ENCODE measurements around the gene R3HDM2.
"Not testable (repeated sequence)": the region's sequence is repeated elsewhere in the genome, so short reads cannot be mapped to it uniquely, and the experiment has no call there.

Gene R3HDM2

GRCh38 chr12:57377103-57377840 lies 53.6 kb downstream of the R3HDM2 start:
- no peak for DNase-seq (ENCODE audit: low read depth)

DNA sequence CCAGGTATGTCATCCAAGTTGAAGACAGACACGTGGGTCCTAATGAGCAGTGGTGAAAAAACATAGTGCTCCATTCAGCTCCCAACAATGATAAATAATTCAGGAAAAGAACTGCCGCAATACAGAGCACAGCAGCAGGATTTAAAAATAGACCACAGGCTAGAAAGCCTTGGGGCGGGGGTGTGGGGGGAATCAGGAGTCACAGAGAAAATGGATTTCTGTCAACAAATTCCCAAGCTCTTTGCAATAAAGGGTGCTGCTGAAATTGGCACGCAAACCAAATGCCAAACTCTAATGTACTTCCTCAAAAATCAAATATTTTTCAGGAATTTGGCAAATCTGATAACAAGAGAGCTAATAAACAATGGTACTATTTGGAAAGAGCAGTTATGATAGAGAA lies 58.6 kb downstream of the R3HDM2 start:
- DNase-seq (ENCODE audit: low read depth): no peak

DNA sequence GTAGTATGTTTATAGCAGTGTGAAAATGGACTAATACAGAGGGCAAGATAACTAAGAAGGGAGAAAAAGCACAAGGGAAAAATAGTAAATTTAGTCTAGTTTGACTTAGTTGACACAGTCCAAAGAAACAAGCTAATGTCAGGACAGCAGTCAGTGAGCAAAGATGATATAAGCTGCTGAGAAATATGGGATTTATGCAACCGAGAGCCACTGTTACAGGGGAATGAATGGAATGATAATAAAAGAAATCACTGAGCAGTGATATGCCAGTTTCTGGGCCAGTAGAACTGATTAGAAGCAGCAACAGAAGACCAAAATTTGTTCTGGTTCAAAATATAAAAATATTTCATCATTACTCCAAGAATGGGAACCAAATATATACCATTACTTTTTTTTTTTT lies 60.1 kb downstream of the R3HDM2 start:
- no peak for DNase-seq (ENCODE audit: low read depth)

GRCh38 chr12:57370072-57370471 lies 60.8 kb downstream of the R3HDM2 start:
- no peak for DNase-seq (ENCODE audit: low read depth)

- DNase-seq (ENCODE audit: low read depth): no peak
These were observed 61.6 kb downstream of the R3HDM2 start for GRCh38 chr12:57369202-57369601.

- no peak for DNase-seq (ENCODE audit: low read depth)
These were observed 62.3 kb downstream of the R3HDM2 start for GRCh38 chr12:57368349-57369095.

- no peak for DNase-seq (ENCODE audit: low read depth)
These were observed 63.7 kb downstream of the R3HDM2 start for GRCh38 chr12:57367121-57367520.

- DNase-seq (ENCODE audit: low read depth): no peak
These were observed 64.5 kb downstream of the R3HDM2 start for GRCh38 chr12:57366315-57366714.

DNA sequence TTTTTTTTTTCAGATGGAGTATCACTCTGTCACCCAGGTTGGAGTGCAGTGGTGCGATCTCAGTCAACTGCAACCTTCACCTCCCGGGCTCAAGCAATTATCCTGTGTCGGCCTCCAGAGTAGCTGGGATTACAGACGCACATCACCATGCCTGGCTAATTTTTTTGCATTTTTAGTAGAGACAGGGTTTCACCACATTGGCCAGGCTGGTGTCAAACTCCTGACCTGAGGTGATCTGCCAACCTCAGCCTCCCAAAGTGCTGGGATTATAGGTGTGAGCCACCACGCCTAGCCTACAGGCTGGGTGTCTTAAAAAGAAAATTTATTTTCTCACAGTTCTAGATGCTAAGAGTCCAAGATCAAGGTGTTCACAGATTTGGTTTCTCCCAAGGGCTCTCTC lies 66.7 kb downstream of the R3HDM2 start:
- DNase-seq (ENCODE audit: low read depth): not testable (repeated sequence)

DNA sequence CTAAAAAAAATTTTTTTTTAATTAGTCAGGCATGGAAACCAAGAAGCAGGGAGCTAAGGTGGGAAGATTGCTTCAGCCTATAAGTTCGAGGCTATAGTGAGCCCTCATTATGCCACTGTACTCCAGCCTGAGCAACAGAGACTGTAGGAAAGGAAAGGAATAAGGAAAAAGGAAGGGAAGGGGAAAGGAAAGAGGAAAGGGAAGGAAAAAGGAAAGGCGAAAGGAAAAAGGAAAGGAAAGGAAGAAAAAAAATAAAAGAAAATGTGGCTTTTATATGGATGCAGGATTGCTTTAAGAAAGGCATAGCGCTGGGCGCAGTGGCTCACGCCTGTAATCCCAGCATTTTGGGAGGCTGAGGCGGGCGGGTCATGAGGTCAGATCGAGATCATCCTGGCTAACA lies 70.4 kb downstream of the R3HDM2 start:
- no peak for DNase-seq (ENCODE audit: low read depth)

DNA sequence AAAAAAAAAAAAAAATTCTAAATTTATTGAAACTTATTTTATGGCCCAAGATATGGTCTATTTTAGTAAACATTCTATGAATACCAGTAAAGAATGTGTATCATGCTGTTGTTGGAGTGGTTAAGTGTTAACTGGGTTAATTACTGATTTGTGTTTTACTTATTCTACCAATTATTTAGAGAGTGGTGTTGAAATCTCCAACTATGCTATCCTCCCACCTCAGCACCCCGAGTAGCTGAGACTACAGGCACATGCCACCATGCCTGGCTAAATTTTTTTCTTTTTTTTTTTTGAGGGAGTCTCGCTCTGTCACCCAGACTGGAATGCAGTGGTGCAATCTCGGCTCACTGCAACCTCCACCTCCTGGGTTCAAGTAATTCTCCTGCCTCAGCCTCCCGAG lies 72.2 kb downstream of the R3HDM2 start:
- no peak for DNase-seq (ENCODE audit: low read depth)

- no peak for DNase-seq (ENCODE audit: low read depth)
These were observed 75.1 kb downstream of the R3HDM2 start for GRCh38 chr12:57355734-57356133.

GRCh38 chr12:57352166-57352565 lies 78.7 kb downstream of the R3HDM2 start:
- DNase-seq (ENCODE audit: low read depth): no peak

DNA sequence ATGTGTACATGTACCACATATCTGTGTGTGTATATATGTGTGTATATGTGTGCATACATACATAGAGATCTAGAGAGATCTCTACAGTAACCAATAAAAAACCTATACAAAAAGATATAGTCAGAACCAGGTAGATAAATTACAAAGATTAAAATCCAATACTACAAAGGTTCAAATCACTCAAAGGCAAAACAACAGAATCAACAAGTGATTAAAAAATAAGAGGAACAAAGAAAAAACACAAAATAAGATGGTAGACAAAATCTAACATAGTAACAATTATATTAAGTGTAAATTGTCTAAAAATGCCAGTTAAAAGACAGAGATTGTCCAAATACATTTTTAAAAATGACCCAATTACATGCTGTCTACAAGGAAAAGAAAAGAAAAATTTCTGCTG lies 83.6 kb downstream of the R3HDM2 start:
- DNase-seq (ENCODE audit: low read depth): no peak

GRCh38 chr12:57343703-57344378 lies 87.0 kb downstream of the R3HDM2 start:
- DNase-seq (ENCODE audit: low read depth): no peak

DNA sequence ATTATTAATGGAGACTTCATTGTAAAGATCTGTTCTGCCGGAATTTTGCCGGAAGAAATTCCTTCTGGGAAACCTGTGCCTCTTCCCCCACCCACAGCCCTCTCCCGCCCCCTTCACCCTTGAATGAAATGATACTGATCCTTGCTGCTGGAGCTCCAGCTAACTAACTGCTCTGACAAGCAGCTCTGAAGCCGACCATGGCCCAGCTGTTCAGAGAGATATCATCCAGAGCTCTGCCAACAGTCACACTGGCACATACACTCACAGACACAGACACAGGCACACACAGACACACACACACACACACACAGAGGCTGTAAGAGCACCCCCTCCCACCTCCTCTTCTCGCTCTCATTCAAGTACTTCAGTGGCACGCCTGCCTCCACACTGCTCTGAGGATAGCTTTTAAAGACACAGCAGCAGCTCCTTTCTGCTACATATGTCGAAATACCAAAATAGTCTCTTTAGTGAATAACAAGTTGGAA lies 88.6 kb downstream of the R3HDM2 start:
- DNase-seq (ENCODE audit: low read depth): no peak

GRCh38 chr12:57341275-57341990 lies 89.4 kb downstream of the R3HDM2 start:
- DNase-seq (ENCODE audit: low read depth): no peak

DNA sequence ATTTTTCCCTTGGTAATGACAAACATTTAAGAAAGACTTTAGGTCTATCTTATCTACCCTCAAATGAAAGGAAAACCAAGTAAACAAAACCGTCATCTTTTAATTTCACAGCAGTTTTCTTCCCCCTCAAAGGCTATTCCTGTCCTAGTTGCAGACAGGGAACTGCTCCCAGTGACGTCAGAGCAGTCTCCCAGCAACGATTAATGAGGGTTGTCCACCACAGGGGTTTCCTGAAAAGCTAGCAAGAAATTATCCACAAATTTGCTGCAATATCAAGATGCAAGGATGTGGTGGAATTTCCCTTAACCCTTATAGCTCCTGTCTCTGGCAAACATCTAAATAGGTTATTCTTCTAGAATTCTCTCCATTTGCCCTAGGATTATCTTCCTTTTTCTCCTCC lies 90.7 kb downstream of the R3HDM2 start:
- DNase-seq (ENCODE audit: low read depth): no peak

- not testable (repeated sequence) for DNase-seq (ENCODE audit: low read depth)
These were observed 94.5 kb downstream of the R3HDM2 start for GRCh38 chr12:57336299-57336698.

GRCh38 chr12:57334219-57334618 lies 96.6 kb downstream of the R3HDM2 start:
- DNase-seq (ENCODE audit: low read depth): no peak

DNA sequence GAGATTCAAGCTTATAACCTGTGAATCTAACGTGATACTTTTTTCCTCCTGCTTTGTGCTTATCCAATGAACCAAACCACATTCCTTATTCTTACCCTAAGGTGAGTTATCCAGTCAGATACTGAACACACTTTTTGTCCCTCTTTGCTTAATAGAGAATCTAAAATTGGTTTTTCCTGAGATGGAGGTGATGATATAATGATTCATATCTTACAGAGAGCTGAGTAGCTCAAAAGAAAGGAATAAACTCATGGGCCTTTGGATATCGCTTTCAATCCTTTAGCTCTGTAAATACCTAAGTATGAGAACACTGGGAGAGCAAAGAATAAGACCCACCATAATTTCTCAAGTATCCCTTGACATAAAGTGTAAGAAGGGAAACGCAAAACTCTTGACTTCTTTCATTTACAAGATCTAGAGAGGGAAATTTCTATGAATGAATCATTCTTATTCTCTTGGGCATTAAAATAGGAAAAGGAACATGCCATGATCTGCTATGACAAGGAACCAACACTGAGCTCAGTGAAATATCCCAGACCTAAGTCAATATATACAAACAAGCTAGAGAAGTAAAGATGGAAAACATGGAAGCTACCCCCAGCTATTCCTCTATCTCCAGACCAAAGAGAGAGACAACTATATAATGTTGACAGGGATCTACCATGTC lies 98.1 kb downstream of the R3HDM2 start:
- DNase-seq (ENCODE audit: low read depth): no peak

GRCh38 chr12:57330992-57331391 lies 99.9 kb downstream of the R3HDM2 start:
- no peak for DNase-seq (ENCODE audit: low read depth)

Measured in T follicular helper cell (primary cell).